Stimulated activated effector memory CD8-positive, alpha-beta T cell treated with anti-CD3 and anti-CD28 coated beads, Interleukin-12 subunit alpha, Interleukin-12 subunit beta, amount 100 ng/mL, for 72 hours (primary cell): ENCODE measurements around the gene CAMK1.

Experiments
- ATAC-seq: fragments of 150-1000 bp; cut with Tn5 transposase; 2 replicates; pipeline ENCODE4 v1.10.0; 2021
- DNase-seq, 2 donors: peaks; one replicate each; pipeline ENCODE4 v3.0.0; 2021 to 2022; ENCODE audit warnings: low spot score in 2 of 2
- H3K27ac Mint-ChIP-seq: one replicate; pipeline ENCODE4 v1.8.0; 2022; ENCODE audit warnings: mild to moderate bottlenecking, mixed read lengths
- H3K36me3 Mint-ChIP-seq: one replicate; pipeline ENCODE4 v1.8.0; 2022; ENCODE audit warnings: mild to moderate bottlenecking, mixed read lengths
- H3K4me1 Mint-ChIP-seq: one replicate; pipeline ENCODE4 v1.8.0; 2022; ENCODE audit warnings: mixed read lengths
- H3K4me3 Mint-ChIP-seq: one replicate; pipeline ENCODE4 v1.8.0; 2022; ENCODE audit warnings: mild to moderate bottlenecking, mixed read lengths
- H3K9me3 Mint-ChIP-seq: one replicate; pipeline ENCODE4 v1.8.0; 2022; ENCODE audit warnings: mixed read lengths

CAMK1 gene

GRCh38 chr3:9746330-9746729 lies 23.4 kb downstream of the CAMK1 start:
- Mint-ChIP-seq H3K4me1 (peaks cover 39% of the 10 kb centered on the region), H3K36me3 (peaks cover 100% of the 10 kb centered on the region), H3K9me3 (no peaks in the 10 kb centered on the region), H3K4me3 (peak overlapping the region; percentile 8), H3K27ac (peak overlapping the region; percentile 91)
- ATAC-seq (peak; percentile 14), DNase-seq (no peak)

- DNase-seq: no peak
- Mint-ChIP-seq H3K4me1 (peaks cover 36% of the 10 kb centered on the region), H3K36me3 (peaks cover 100% of the 10 kb centered on the region), H3K9me3 (no peaks in the 10 kb centered on the region), H3K27ac (peak overlapping the region; percentile 91), H3K4me3 (no peak overlapping the region)
- no peak for ATAC-seq
Measured at GRCh38 chr3:9745521-9745920, 24.2 kb downstream of the CAMK1 start.

GRCh38 chr3:9744162-9744561 lies 25.6 kb downstream of the CAMK1 start:
- Mint-ChIP-seq H3K9me3 (no peaks in the 10 kb centered on the region), H3K36me3 (peaks cover 100% of the 10 kb centered on the region), H3K4me1 (peaks cover 31% of the 10 kb centered on the region), H3K27ac (peak overlapping the region; percentile 64), H3K4me3 (no peak overlapping the region)
- DNase-seq: no peak
- ATAC-seq: no peak

GRCh38 chr3:9743548-9743947 lies 26.2 kb downstream of the CAMK1 start:
- no peaks in the 10 kb centered on the region for H3K9me3 Mint-ChIP-seq
- DNase-seq (no peak), ATAC-seq (no peak)
- peaks cover 100% of the 10 kb centered on the region for H3K36me3 Mint-ChIP-seq
- H3K27ac Mint-ChIP-seq: peak overlapping the region; percentile 64
- no peak overlapping the region for H3K4me3 Mint-ChIP-seq
- peaks cover 28% of the 10 kb centered on the region for H3K4me1 Mint-ChIP-seq

GRCh38 chr3:9742560-9742959 lies 27.2 kb downstream of the CAMK1 start:
- H3K9me3 Mint-ChIP-seq: no peaks in the 10 kb centered on the region
- peaks cover 100% of the 10 kb centered on the region for H3K36me3 Mint-ChIP-seq
- no peak overlapping the region for H3K4me3 Mint-ChIP-seq
- H3K27ac Mint-ChIP-seq: no peak overlapping the region
- no peak for DNase-seq
- H3K4me1 Mint-ChIP-seq: peaks cover 31% of the 10 kb centered on the region
- ATAC-seq: no peak

GRCh38 chr3:9739181-9739580 lies 30.6 kb downstream of the CAMK1 start:
- peak overlapping the region; percentile 79 for H3K27ac Mint-ChIP-seq
- H3K36me3 Mint-ChIP-seq: peaks cover 100% of the 10 kb centered on the region
- no peaks in the 10 kb centered on the region for H3K9me3 Mint-ChIP-seq
- no peak overlapping the region for H3K4me3 Mint-ChIP-seq
- ATAC-seq (no peak), DNase-seq (no peak)
- peaks cover 32% of the 10 kb centered on the region for H3K4me1 Mint-ChIP-seq

- Mint-ChIP-seq H3K4me3 (no peak overlapping the region), H3K9me3 (no peaks in the 10 kb centered on the region), H3K27ac (peak overlapping the region; percentile 21), H3K4me1 (peaks cover 53% of the 10 kb centered on the region), H3K36me3 (peaks cover 94% of the 10 kb centered on the region)
- no peak for DNase-seq
- ATAC-seq: peak; percentile 58
Measured at GRCh38 chr3:9736831-9737230, 32.9 kb downstream of the CAMK1 start.

GRCh38 chr3:9732740-9733115 lies 37.0 kb downstream of the CAMK1 start:
- ATAC-seq (no peak), DNase-seq (no peak)
- Mint-ChIP-seq H3K9me3 (no peaks in the 10 kb centered on the region), H3K4me1 (peaks cover 52% of the 10 kb centered on the region), H3K27ac (peak overlapping the region; percentile 98), H3K4me3 (peak overlapping the region; percentile 82), H3K36me3 (peaks cover 61% of the 10 kb centered on the region)

GRCh38 chr3:9732080-9732739 lies 37.5 kb downstream of the CAMK1 start:
- DNase-seq (peak; percentile 34 to 78), ATAC-seq (peak; percentile 1)
- Mint-ChIP-seq H3K4me3 (peak overlapping the region; percentile 82), H3K27ac (peak overlapping the region; percentile 98), H3K4me1 (peaks cover 57% of the 10 kb centered on the region), H3K9me3 (no peaks in the 10 kb centered on the region), H3K36me3 (peaks cover 55% of the 10 kb centered on the region)

GRCh38 chr3:9731206-9732079 lies 38.3 kb downstream of the CAMK1 start, which contains the start of gene BRPF1:
BRPF1 (plus strand) TSS chr3:9731735; CDS start chr3:9734141, 2,406 bp downstream.
- DNase-seq (peak; percentile 94 to 96), ATAC-seq (peak; percentile 96)
- Mint-ChIP-seq H3K4me1 (peaks cover 57% of the 10 kb centered on the region), H3K36me3 (peaks cover 48% of the 10 kb centered on the region), H3K27ac (peak within 1 kb of the TSS; percentile 98), H3K4me3 (peak within 1 kb of the TSS; percentile 82), H3K9me3 (no peaks in the 10 kb centered on the region)

GRCh38 chr3:9730657-9731205 lies 39.0 kb downstream of the CAMK1 start:
- ATAC-seq (peak; percentile 58), DNase-seq (no peak)
- peak overlapping the region; percentile 82 for H3K4me3 Mint-ChIP-seq
- peaks cover 41% of the 10 kb centered on the region for H3K36me3 Mint-ChIP-seq
- peak overlapping the region; percentile 98 for H3K27ac Mint-ChIP-seq
- H3K9me3 Mint-ChIP-seq: no peaks in the 10 kb centered on the region
- H3K4me1 Mint-ChIP-seq: peaks cover 52% of the 10 kb centered on the region

GRCh38 chr3:9729419-9729818 lies 40.3 kb downstream of the CAMK1 start:
- no peak for DNase-seq
- no peak overlapping the region for H3K4me3 Mint-ChIP-seq
- H3K27ac Mint-ChIP-seq: peak overlapping the region; percentile 41
- H3K9me3 Mint-ChIP-seq: no peaks in the 10 kb centered on the region
- H3K4me1 Mint-ChIP-seq: peaks cover 48% of the 10 kb centered on the region
- H3K36me3 Mint-ChIP-seq: peaks cover 27% of the 10 kb centered on the region
- ATAC-seq: no peak

- Mint-ChIP-seq H3K4me3 (peak overlapping the region; percentile 60), H3K4me1 (peaks cover 31% of the 10 kb centered on the region), H3K9me3 (no peaks in the 10 kb centered on the region), H3K36me3 (peaks cover 14% of the 10 kb centered on the region), H3K27ac (peak overlapping the region; percentile 62)
- no peak for ATAC-seq
- DNase-seq: no peak
Measured at GRCh38 chr3:9727743-9728142, 42.0 kb downstream of the CAMK1 start.

- peak overlapping the region; percentile 60 for H3K4me3 Mint-ChIP-seq
- peak; percentile 29 to 75 for DNase-seq
- H3K9me3 Mint-ChIP-seq: no peaks in the 10 kb centered on the region
- H3K27ac Mint-ChIP-seq: peak overlapping the region; percentile 62
- ATAC-seq: peak; percentile 39
- H3K4me1 Mint-ChIP-seq: peaks cover 25% of the 10 kb centered on the region
- peaks cover 8% of the 10 kb centered on the region for H3K36me3 Mint-ChIP-seq
Measured at GRCh38 chr3:9727041-9727595, 42.6 kb downstream of the CAMK1 start.

- ATAC-seq (no peak), DNase-seq (no peak)
- Mint-ChIP-seq H3K27ac (no peak overlapping the region), H3K36me3 (peaks cover 1% of the 10 kb centered on the region), H3K9me3 (no peaks in the 10 kb centered on the region), H3K4me3 (no peak overlapping the region), H3K4me1 (peaks cover 23% of the 10 kb centered on the region)
Measured at GRCh38 chr3:9725775-9726515, 43.8 kb downstream of the CAMK1 start.
